Non-pigmented ciliary epithelial cell (primary cell): ENCODE results near the gene DSG4.

ENCODE experiments used
- DNase-seq: peaks from one replicate; pipeline ENCODE4 v3.0.0-alpha.2; 2010; ENCODE audit warnings: low read depth

The DSG4 gene

DNA sequence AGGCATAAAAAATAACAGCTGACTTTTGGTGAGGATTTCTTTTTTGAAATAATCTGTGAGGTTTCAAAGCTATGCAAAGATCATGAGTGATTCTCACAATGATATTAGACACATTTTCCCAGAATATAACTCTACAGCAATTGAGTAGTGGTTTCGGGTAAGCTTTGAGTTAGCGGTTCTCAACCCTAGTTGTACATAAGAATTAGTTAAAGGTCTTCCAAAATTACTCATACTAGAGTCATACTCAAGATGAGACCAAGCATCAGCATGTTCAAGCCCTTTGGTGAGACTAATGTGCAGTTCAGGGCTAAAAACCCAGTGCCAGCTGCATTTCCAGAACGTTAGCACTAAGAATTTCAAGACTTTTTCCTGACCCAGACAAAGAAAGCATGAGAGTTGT, 31.1 kb downstream of the DSG4 start:
- no peak for DNase-seq

DNA sequence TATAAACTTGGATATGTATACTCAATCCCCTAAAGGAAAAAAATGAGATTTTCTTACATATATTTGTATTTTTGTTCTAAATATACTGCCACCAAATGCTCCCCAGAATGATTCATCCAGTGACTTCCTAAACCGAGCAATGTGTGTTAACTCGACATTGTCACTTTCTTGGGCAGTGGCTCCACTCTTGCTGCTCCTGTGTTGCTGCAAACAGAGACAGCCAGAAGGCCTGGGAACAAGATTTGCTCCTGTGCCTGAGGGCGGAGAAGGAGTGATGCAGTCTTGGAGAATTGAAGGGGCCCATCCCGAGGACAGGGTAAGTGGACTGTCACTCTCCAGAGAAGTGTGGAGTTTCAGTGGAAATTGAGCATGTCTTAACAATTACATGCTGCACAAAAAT, 32.7 kb downstream of the DSG4 start:
- no peak for DNase-seq

DNA sequence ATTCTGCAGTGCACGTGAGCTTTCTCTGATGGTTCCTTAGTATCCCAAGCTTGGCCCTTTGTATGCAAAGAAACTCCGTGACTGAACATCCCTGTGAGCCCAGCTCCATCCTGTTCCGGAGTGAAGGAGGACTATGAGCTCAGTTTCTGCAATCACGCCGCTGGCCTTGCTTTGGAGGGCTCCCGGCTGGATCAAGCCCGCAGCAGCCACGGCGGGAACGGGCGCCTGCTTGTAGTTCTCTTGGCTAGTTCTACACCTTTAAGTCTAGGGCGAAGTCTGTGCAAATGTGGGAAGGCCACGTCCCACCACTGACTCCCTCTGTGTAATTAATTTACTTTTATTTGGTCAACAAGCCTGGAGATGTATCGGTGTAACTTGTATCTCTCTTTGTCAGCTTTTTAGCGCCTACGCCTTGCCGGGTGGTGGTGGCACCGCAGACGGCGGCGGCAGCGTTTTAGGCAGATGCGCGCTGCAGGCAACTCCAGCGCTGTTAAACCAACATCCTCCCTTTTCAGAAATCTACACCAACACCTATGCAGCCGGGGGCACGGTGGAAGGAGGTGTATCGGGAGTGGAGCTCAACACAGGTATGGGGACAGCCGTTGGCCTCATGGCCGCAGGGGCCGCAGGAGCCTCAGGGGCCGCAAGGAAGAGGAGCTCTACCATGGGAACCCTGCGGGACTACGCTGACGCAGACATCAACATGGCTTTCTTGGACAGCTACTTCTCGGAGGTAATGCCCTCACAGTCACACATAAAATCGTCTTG, 34.3 kb downstream of the DSG4 start:
- no peak for DNase-seq

GRCh38 chr18:31413137-31413536, 36.6 kb downstream of the DSG4 start:
- DNase-seq = no peak

DNA sequence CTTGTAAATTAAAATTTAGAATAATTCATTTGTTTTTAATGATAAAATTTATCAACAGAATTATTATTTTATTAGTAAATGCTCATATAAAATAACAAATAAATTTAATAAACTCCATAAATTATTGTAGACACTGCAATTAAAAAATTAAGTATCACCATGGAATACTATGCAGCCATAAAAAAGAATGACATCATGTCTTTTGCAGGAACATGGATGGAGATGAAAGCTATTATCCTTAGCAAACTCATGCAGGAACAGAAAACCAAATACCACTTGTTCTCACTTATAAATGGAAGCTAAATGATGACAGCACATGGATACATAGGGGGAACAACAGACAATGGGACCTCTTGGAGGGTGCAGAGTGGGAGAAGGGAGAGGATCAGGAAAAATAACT, 41.3 kb downstream of the DSG4 start:
- DNase-seq = no peak

- DNase-seq = no peak
These were observed 42.9 kb downstream of the DSG4 start for GRCh38 chr18:31419457-31419932.

GRCh38 chr18:31420032-31420431, 43.5 kb downstream of the DSG4 start:
- no peak for DNase-seq

DNA sequence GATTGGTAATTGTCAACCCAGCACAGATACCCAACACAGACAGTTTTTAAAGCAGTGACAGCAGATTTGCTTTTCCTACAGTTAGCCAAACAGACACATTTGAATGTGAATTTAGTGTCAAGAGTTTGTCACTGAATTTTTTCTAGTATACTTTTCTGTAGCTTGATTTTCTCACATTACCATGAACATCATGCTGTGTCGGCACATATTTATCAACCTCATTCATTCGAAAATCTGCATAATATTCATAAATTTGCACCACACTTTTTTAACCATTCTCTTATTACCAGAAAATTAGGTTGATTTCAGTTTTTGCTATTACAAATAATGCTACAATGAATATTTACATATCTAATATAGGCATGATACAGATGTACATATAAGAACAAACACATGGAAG, 43.9 kb downstream of the DSG4 start:
- DNase-seq = no peak

DNA sequence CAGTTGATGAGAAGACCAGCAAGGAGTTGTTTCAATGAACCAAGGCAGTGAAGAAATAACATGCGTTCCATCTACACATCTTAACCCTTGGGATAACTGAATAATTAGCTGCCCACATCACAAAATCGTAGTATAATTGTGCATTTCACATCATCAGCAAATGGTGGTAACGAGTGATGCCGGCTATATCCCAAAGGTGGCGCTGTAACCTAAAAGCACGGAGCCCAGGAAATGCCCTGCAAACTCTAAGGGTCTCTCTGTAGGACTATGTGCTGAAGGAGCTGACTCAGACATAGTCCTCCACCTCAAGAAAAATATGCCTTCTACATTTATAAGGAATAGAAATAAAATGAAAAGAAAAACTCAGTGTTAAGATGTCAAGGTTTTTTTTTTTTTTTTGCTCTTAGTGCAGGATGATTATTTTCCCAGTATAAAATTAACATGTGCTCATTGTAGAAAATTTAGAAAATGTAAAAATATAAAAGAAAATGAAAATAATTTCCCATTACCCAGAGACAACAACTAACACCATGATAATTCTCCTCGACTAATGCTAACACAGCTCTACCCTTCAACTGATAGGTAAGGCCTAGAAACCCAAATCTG, 47.9 kb downstream of the DSG4 start:
- DNase-seq = no peak

GRCh38 chr18:31426021-31426420, 49.4 kb downstream of the DSG4 start:
- DNase-seq = no peak

GRCh38 chr18:31426871-31427406, 50.4 kb downstream of the DSG4 start:
- no peak for DNase-seq

DNA sequence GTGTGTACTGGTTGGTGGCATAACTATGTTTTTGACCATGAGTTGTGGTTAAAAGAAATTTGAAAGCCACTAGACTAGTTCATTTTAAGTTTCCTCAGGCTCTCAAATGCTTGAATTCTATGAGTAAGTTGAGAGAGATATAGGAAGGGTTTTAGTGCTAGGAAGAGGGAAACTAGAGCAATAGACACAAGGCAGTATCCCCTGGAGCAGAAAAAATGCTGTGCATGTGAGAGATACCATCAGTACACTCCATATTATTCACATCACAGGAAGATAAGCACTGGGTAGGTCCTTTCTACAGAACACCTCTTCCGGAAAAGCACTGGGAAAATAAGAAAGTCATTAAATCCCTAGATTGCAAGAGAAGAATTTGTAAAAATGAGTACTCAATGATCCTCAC, 51.6 kb downstream of the DSG4 start:
- no peak for DNase-seq

- DNase-seq = no peak
These were observed 53.0 kb downstream of the DSG4 start for GRCh38 chr18:31429623-31430022.

- no peak for DNase-seq
These were observed 53.5 kb downstream of the DSG4 start for GRCh38 chr18:31430072-31430471.

- no peak for DNase-seq
These were observed 54.0 kb downstream of the DSG4 start for GRCh38 chr18:31430554-31430953.

DNA sequence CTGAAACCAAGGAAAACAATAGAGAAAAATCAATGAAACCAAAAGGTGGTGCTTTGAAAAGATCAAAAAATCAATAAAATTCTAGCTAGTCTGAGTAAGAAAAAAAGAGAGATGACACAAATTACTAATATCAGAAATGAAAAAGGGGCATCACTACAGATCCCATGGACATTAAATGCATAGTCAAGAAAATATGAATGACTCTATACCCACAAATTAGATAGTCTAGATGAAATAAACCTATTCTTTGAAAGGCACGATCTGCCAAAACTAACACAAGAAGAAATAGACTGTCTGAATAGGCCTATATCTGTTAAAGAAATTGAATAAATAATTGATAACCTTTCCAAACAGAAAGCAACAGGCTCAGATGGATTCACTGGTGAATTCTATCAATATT, 55.7 kb downstream of the DSG4 start:
- no peak for DNase-seq

- DNase-seq = peak; percentile 3
These were observed 60.2 kb downstream of the DSG4 start for GRCh38 chr18:31436825-31437224.

DNA sequence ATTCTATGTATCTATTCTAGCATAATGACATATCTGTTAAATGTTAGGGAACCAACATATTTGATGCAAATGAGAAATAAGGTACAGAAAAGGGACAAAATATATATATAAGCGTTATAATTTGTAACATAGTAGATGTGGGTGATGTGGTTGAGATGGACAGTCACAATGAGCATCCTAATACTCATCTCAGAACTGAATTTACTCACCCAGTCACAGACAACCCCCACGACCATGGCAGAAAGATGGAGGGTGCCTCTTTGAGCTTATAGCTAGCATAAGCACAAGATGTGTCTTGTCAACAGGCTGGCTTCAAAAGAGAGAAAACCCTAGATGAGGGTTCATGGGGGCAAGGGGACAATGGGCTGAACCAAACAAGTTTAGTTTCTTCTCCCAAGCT, 61.8 kb downstream of the DSG4 start:
- DNase-seq = no peak

- no peak for DNase-seq
These were observed 63.3 kb downstream of the DSG4 start for GRCh38 chr18:31439807-31440325.

- DNase-seq = no peak
These were observed 64.2 kb downstream of the DSG4 start for GRCh38 chr18:31440787-31441186.

GRCh38 chr18:31441493-31441892, 64.9 kb downstream of the DSG4 start:
- no peak for DNase-seq

- DNase-seq = no peak
These were observed 67.6 kb downstream of the DSG4 start for GRCh38 chr18:31444142-31444541.

- DNase-seq = no peak
These were observed 69.3 kb downstream of the DSG4 start for GRCh38 chr18:31445908-31446307.
